Fibroblast of lung (primary cell): ENCODE data around the gene KTN1. TPM values are rescaled to one million over a fixed set of nuclear protein-coding genes. Genes with fewer than 3 reads are reported as not detected.

Experiments
- DNase-seq, 2 donors: peaks; one replicate each; pipeline versions ENCODE4 v3.0.0 to v3.0.0-alpha.2; 2010; ENCODE audit warnings: low read depth in 2 of 2
- H2AFZ ChIP-seq: 2 replicates; pipeline ENCODE4 v1.5.1; 2012; ENCODE audit warnings: low read length, control low read depth, inconsistent platforms
- H3K27ac ChIP-seq: 2 replicates; pipeline ENCODE4 v1.5.1; 2011; ENCODE audit warnings: low read length, control low read depth; ENCODE audit not compliant: insufficient read depth
- H3K27me3 ChIP-seq: 2 replicates; pipeline ENCODE4 v1.5.1; 2011; ENCODE audit warnings: mild to moderate bottlenecking, low read length; ENCODE audit not compliant: control insufficient read depth, insufficient read depth
- H3K36me3 ChIP-seq: 2 replicates; pipeline ENCODE4 v1.5.1; 2011; ENCODE audit warnings: low read length; ENCODE audit not compliant: control insufficient read depth, insufficient read depth
- H3K4me1 ChIP-seq: 2 replicates; pipeline ENCODE4 v1.5.1; 2011; ENCODE audit warnings: low read length; ENCODE audit not compliant: control insufficient read depth, insufficient read depth; ENCODE audit errors: extremely low read depth
- H3K4me2 ChIP-seq: 2 replicates; pipeline ENCODE4 v1.5.1; 2011; ENCODE audit warnings: low read length, control low read depth; ENCODE audit not compliant: insufficient read depth; ENCODE audit errors: extremely low read depth
- H3K4me3 ChIP-seq, 4 experiments: fragments of 200-600 bp in 1 of 4; sonication (generic) in 1 of 4; replicated peaks in 1 of 4; 2 replicates each; pipeline ENCODE4 v1.5.1; 2011 to 2016; ENCODE audit warnings: low read length in 4 of 4, low read depth in 3 of 4, mild to moderate bottlenecking in 3 of 4, control low read depth in 2 of 4, inconsistent platforms in 1 of 4, mixed read lengths in 1 of 4; ENCODE audit not compliant: insufficient read depth in 1 of 4; ENCODE audit errors: control extremely low read depth in 1 of 4
- H3K79me2 ChIP-seq: 2 replicates; pipeline ENCODE4 v1.5.1; 2012; ENCODE audit warnings: mild to moderate bottlenecking, low read length, inconsistent platforms; ENCODE audit not compliant: control insufficient read depth, insufficient read depth
- H3K9ac ChIP-seq: 2 replicates; pipeline ENCODE4 v1.5.1; 2011; ENCODE audit warnings: mild to moderate bottlenecking, low read length, control low read depth; ENCODE audit not compliant: insufficient read depth
- H3K9me3 ChIP-seq: 2 replicates; pipeline ENCODE4 v1.5.1; 2012; ENCODE audit warnings: low read depth, low read length; ENCODE audit not compliant: control insufficient read depth, insufficient read depth
- H4K20me1 ChIP-seq: 2 replicates; pipeline ENCODE4 v1.5.1; 2011; ENCODE audit warnings: low read length; ENCODE audit not compliant: control insufficient read depth, insufficient read depth; ENCODE audit errors: extremely low read depth
- CTCF ChIP-seq, 2 donors: IDR thresholded peaks in 1 of 2; conservative IDR thresholded peaks in 1 of 2; 1 replicate in 1 of 2; 2 replicates in 1 of 2; pipeline ENCODE4 v1.5.1; 2011 to 2012; ENCODE audit warnings: low read length in 2 of 2, control low read depth in 1 of 2, inconsistent platforms in 1 of 2, low read depth in 1 of 2, mild to moderate bottlenecking in 1 of 2
- EZH2 ChIP-seq: IDR thresholded peaks from 2 replicates; pipeline ENCODE4 v1.5.1; 2012; ENCODE audit warnings: low read length, control low read depth, mild to moderate bottlenecking; ENCODE audit errors: missing control alignments
- polyA plus RNA-seq, 2 donors: library from polyadenylated mRNA; depleted of rRNA in 1 of 2; stranded (reverse) in 1 of 2; unstranded in 1 of 2; fragments of >200 nt; gene quantifications; 2 replicates each; pipeline ENCODE4 v1.2.1, GENCODE V29; 2011 to 2012; ENCODE audit warnings: missing spikeins in 1 of 2
- total RNA-seq: library from RNA; depleted of rRNA; stranded (reverse); fragments of >200 nt; gene quantifications from 2 replicates; pipeline ENCODE4 v1.2.1, GENCODE V29; 2014

The KTN1 gene
- total and polyA plus RNA-seq, 2 donors (not counting 1 experiment from before 2014, with no cell fraction given), result 126 to 164 TPM

GRCh38 chr14:55609681-55610080 lies 29.7 kb downstream of the KTN1 start:
- peak; percentile 57 to 69 for DNase-seq
- no peaks in the 10 kb centered on the region for H3K27me3 ChIP-seq
- no peaks in the 10 kb centered on the region for H4K20me1 ChIP-seq
- H3K4me1 ChIP-seq, result peaks cover 4% of the 10 kb centered on the region
- H3K36me3 ChIP-seq, result no peaks in the 10 kb centered on the region
- H3K9ac ChIP-seq, result no peak overlapping the region
- H3K4me3 ChIP-seq, result no peak overlapping the region
- H3K4me2 ChIP-seq, result peak overlapping the region; percentile 63
- H3K27ac ChIP-seq, result no peak overlapping the region
- no peaks in the 10 kb centered on the region for H3K9me3 ChIP-seq
- no peak overlapping the region for H2AFZ ChIP-seq
- TF ChIP-seq CTCF (conservative IDR thresholded peaks at IDR 0.05 in 1 of 2, IDR thresholded peaks at IDR 0.05 in 1 of 2; ENCODE audit: low read depth in 1 of 2, low read length in 2 of 2) (no peak), EZH2 (no peak)
- H3K79me2 ChIP-seq, result peaks cover 54% of the 10 kb centered on the region

GRCh38 chr14:55610713-55611370 lies 30.8 kb downstream of the KTN1 start:
- H2AFZ ChIP-seq, result no peak overlapping the region
- H3K4me1 ChIP-seq, result peaks cover 2% of the 10 kb centered on the region
- peaks cover 45% of the 10 kb centered on the region for H3K79me2 ChIP-seq
- no peaks in the 10 kb centered on the region for H3K36me3 ChIP-seq
- no peaks in the 10 kb centered on the region for H4K20me1 ChIP-seq
- H3K4me3 ChIP-seq, result no peak overlapping the region
- H3K27ac ChIP-seq, result no peak overlapping the region
- DNase-seq, result no peak
- no peaks in the 10 kb centered on the region for H3K27me3 ChIP-seq
- H3K9ac ChIP-seq, result no peak overlapping the region
- no peaks in the 10 kb centered on the region for H3K9me3 ChIP-seq
- no peak overlapping the region for H3K4me2 ChIP-seq
- TF ChIP-seq CTCF (conservative IDR thresholded peaks at IDR 0.05 in 1 of 2, IDR thresholded peaks at IDR 0.05 in 1 of 2; ENCODE audit: low read depth in 1 of 2, low read length in 2 of 2) (no peak), EZH2 (no peak)

DNA sequence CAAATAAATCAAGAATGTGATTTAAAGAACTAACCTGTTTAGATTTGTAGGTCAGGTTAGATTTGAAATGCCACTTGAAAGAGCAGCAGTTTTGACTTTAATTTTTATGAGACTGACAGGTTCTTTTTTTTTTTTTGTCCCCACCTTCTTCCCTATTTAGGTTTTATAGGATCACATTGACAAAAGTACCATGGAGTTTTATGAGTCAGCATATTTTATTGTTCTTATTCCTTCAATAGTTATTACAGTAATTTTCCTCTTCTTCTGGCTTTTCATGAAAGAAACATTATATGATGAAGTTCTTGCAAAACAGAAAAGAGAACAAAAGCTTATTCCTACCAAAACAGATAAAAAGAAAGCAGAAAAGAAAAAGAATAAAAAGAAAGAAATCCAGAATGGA lies 31.9 kb downstream of the KTN1 start:
- no peaks in the 10 kb centered on the region for H3K9me3 ChIP-seq
- H2AFZ ChIP-seq, result no peak overlapping the region
- DNase-seq, result no peak
- no peaks in the 10 kb centered on the region for H3K27me3 ChIP-seq
- no peaks in the 10 kb centered on the region for H3K36me3 ChIP-seq
- H4K20me1 ChIP-seq, result no peaks in the 10 kb centered on the region
- H3K4me1 ChIP-seq, result peaks cover 2% of the 10 kb centered on the region
- TF ChIP-seq CTCF (conservative IDR thresholded peaks at IDR 0.05 in 1 of 2, IDR thresholded peaks at IDR 0.05 in 1 of 2; ENCODE audit: low read depth in 1 of 2, low read length in 2 of 2) (no peak), EZH2 (no peak)
- H3K4me3 ChIP-seq, result no peak overlapping the region
- no peak overlapping the region for H3K27ac ChIP-seq
- H3K9ac ChIP-seq, result no peak overlapping the region
- H3K4me2 ChIP-seq, result no peak overlapping the region
- H3K79me2 ChIP-seq, result peaks cover 40% of the 10 kb centered on the region
